Lung (tissue), 12 donors: ENCODE results near the gene APBB1. TPM values are rescaled to one million over a fixed set of nuclear protein-coding genes. Genes with fewer than 3 reads are reported as not detected.
A peak's percentile ranks its signal among the peaks of the same experiment; 100 is the strongest.

Experiments
- ATAC-seq: fragments of 200-7000 bp; cut with Tn5 transposase; one replicate; pipeline ENCODE4 v1.9.1; 2020; ENCODE audit warnings: moderate number of reproducible peaks; ENCODE audit not compliant: insufficient read depth, low FRiP score
- DNase-seq, 3 donors: peaks; one replicate each; pipeline ENCODE4 v3.0.0-alpha.2; 2013 to 2017
- H3K27ac ChIP-seq, 2 donors: one replicate each; pipeline ENCODE4 v1.5.1; 2013; ENCODE audit warnings: mild to moderate bottlenecking in 2 of 2, moderate library complexity in 2 of 2, control low read depth in 1 of 2, inconsistent platforms in 1 of 2, low read depth in 1 of 2, low read length in 1 of 2
- H3K27me3 ChIP-seq, 3 donors: one replicate each; pipeline ENCODE4 v1.5.1; 2013; ENCODE audit warnings: low read length in 2 of 3; ENCODE audit not compliant: control insufficient read depth in 3 of 3, insufficient read depth in 3 of 3
- H3K36me3 ChIP-seq, 4 donors: one replicate each; pipeline ENCODE4 v1.5.1; 2013; ENCODE audit warnings: low read length in 4 of 4, mild to moderate bottlenecking in 1 of 4, moderate library complexity in 1 of 4; ENCODE audit not compliant: control insufficient read depth in 4 of 4, insufficient read depth in 4 of 4
- H3K4me1 ChIP-seq, 5 donors: one replicate each; pipeline ENCODE4 v1.5.1; 2013; ENCODE audit warnings: low read length in 5 of 5, mild to moderate bottlenecking in 2 of 5, moderate library complexity in 1 of 5; ENCODE audit not compliant: control insufficient read depth in 5 of 5, insufficient read depth in 5 of 5
- H3K4me3 ChIP-seq: one replicate; pipeline ENCODE4 v1.5.1; 2013; ENCODE audit warnings: mild to moderate bottlenecking, control low read depth, moderate library complexity
- H3K9ac ChIP-seq, 2 donors: one replicate each; pipeline ENCODE4 v1.5.1; 2013; ENCODE audit warnings: low read length in 2 of 2, control low read depth in 1 of 2; ENCODE audit not compliant: insufficient read depth in 1 of 2
- H3K9me3 ChIP-seq, 4 donors: one replicate each; pipeline ENCODE4 v1.5.1; 2013; ENCODE audit warnings: low read length in 3 of 4, mild to moderate bottlenecking in 1 of 4, moderate library complexity in 1 of 4; ENCODE audit not compliant: control insufficient read depth in 4 of 4, insufficient read depth in 3 of 4
- CTCF ChIP-seq: IDR thresholded peaks from 2 replicates; pipeline ENCODE4 v1.5.1; 2012; ENCODE audit warnings: mild to moderate bottlenecking; ENCODE audit errors: control extremely low read depth, extremely low read depth
- WGBS, 2 donors: extraction: QIAGEN DNeasy Blood & Tissue Kit; methylation state at CpG; one replicate each; pipeline ENCODE4 v1.1.7; 2013; 5-methylcytosine and 5-hydroxymethylcytosine counted together
- polyA plus RNA-seq, 2 donors: library from polyadenylated mRNA; stranded (reverse); fragments of 200-250 nt; gene quantifications; one replicate each; pipeline ENCODE4 v1.2.1, GENCODE V29; 2013
- total RNA-seq, 2 donors: library from RNA; depleted of rRNA in 1 of 2; stranded (reverse); fragments of >200 nt in 1 of 2; gene quantifications; one replicate each; pipeline ENCODE4 v1.2.1, GENCODE V29; 2014 to 2021
- donor health status: control.
- donor health status: control.
- donor health status: Bipolar disorder and iron deficiency.
- donor health status: healthy.
- donor health status: DM: yes; HTN: yes; CAD: no.

The APBB1 gene
- total and polyA plus RNA-seq, 4 donors, result 18.8 to 42.0 (median 30.6) TPM

DNA sequence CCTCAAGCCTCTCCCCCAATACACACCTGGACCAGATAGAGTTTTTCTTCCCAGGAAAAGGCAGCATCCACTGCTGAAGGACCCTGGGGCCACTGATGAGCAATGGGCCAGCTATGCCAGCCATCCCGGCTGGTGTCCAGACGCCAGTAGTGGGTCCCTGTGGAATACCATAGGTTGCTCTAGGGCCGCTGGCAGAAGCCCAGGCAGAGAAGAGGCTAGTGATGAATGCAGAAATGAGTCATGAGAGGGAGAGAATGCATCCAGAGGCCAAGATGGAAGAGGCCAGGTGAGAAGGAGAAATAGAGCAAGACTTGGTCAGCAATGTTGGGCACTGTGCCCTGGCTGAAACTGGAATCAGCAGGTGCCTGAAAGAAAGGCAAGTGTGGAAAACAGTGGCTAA lies 13.0 kb upstream of the APBB1 start:
- no peak for TF ChIP-seq CTCF
- H3K27ac ChIP-seq, result no peak overlapping the region
- no peaks in the 10 kb centered on the region for H3K9me3 ChIP-seq
- no peak for DNase-seq
- WGBS, 2 donors, result 89 to 92% methylated on average over 3 of the region's 3 CpGs
- no peaks in the 10 kb centered on the region for H3K4me1 ChIP-seq
- no peak overlapping the region for H3K4me3 ChIP-seq
- no peaks in the 10 kb centered on the region for H3K27me3 ChIP-seq
- ATAC-seq, result no peak
- no peak overlapping the region for H3K9ac ChIP-seq
- no peaks in the 10 kb centered on the region for H3K36me3 ChIP-seq

GRCh38 chr11:6427516-6427915 lies 8.6 kb upstream of the APBB1 start:
- ATAC-seq, result no peak

GRCh38 chr11:6420677-6421076 lies 1.8 kb upstream of the APBB1 start:
- peaks cover 0 to 3% (median 0%) of the 10 kb centered on the region in 3 donors for H3K27me3 ChIP-seq
- DNase-seq, result no peak
- TF ChIP-seq CTCF, result no peak
- no peak overlapping the region for H3K27ac ChIP-seq
- no peaks in the 10 kb centered on the region for H3K9me3 ChIP-seq
- 95 to 99% methylated on average over 3 of the region's 3 CpGs for WGBS, 2 donors
- no peak for ATAC-seq
- no peak overlapping the region for H3K9ac ChIP-seq
- no peak overlapping the region for H3K4me3 ChIP-seq
- H3K4me1 ChIP-seq, result peaks cover 0 to 17% (median 3%) of the 10 kb centered on the region in 5 donors
- H3K36me3 ChIP-seq, result no peaks in the 10 kb centered on the region

More at GRCh38 chr11:6427516-6427915, 8.6 kb upstream of the APBB1 start:
- no peaks in the 10 kb centered on the region for H3K4me1 ChIP-seq
- H3K27ac ChIP-seq, result no peak overlapping the region
- TF ChIP-seq CTCF, result no peak
- no peaks in the 10 kb centered on the region for H3K27me3 ChIP-seq
- no peaks in the 10 kb centered on the region for H3K9me3 ChIP-seq
- no peaks in the 10 kb centered on the region for H3K36me3 ChIP-seq
- H3K4me3 ChIP-seq, result no peak overlapping the region
- no peak overlapping the region for H3K9ac ChIP-seq
- no peak for DNase-seq

DNA sequence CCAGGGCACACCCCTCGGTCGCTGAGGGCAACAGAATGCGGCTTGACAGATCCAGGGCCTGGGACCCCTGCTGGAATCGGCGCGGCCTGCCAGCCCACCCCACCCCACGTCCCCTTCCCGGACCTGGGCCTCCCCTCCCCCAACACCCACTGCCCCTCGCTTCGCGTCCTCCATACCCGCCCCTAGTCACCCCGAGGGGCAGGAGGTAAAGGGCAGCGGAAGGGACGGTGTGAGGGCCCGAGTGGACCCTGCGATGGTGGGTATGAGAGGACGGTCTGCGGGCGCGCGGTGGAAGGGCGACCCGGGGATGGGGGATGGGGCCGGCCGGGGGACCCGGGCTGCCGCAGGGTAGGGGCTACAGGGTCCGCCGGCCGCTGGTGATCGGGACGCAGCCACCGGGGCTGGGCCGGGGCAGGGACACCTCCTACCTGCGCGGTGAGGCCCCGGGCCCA lies 311 bp downstream of the APBB1 start:
- Histone ChIP-seq H3K36me3 (no peaks in the 10 kb centered on the region), H3K27me3 (peaks cover 0 to 3% (median 0%) of the 10 kb centered on the region in 3 donors), H3K4me3 (peak overlapping the region; percentile 89), H3K4me1 (peaks cover 0 to 17% (median 3%) of the 10 kb centered on the region in 5 donors), H3K9me3 (no peaks in the 10 kb centered on the region), H3K9ac (peak overlapping the region in 1 of 2 donors; percentile 54), H3K27ac (peak overlapping the region; percentile 84 to 98)
- no peak for TF ChIP-seq CTCF
- DNase-seq (peak in 2 of 3 donors; percentile 29 to 47), ATAC-seq (peak; percentile 6)
- WGBS, 2 donors, result 1 to 2% methylated on average over 36 to 38 of the region's 38 CpGs
